ELR (cell line): ENCODE measurements around the gene MPPED2.

Experiments
- DNase-seq: peaks from one replicate; pipeline ENCODE4 v3.0.0-alpha.2; 2015; ENCODE audit warnings: low read depth

Gene MPPED2

GRCh38 chr11:30485222-30485621 lies 100.9 kb downstream of the MPPED2 start:
- DNase-seq = no peak

DNA sequence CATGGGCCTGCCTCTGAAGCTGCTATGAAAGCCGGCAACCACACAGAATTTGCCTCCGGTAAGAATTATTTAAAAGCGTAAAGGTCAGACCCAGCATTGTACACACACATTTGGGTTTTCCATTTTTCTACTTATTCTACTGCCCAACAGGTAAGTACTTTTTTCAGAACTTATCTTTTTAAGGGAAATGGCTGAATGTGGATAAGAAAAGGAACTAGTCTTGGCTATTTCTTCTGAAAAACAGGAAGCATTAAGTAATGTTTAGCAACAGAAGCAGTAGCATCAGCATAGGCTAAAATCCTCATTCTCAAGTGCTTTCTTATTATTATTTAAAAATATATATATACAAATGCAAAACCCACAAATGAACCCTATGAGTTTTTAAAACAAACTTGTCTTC lies 103.1 kb downstream of the MPPED2 start:
- DNase-seq = no peak

GRCh38 chr11:30481796-30482195 lies 104.4 kb downstream of the MPPED2 start:
- DNase-seq = no peak

DNA sequence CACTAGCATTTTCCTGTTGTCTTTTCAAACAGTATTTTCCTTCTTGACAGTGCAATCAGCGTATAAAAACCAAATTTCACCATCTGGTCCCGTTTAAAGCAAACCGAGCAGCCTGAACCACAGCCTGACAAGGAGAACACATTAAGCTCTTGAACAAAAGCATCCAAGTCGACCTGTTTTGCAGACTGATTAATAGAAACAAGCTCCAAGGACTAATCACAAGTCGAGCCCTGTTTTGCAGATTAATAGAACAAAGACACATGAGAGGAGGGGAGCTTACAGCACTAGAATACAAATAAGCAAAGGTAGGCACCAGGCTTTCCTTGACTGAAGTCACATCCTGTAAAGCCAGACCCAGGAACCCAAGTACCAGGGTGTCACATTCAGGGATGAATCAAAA lies 104.8 kb downstream of the MPPED2 start:
- DNase-seq = no peak

GRCh38 chr11:30479899-30480298 lies 106.3 kb downstream of the MPPED2 start:
- no peak for DNase-seq

DNA sequence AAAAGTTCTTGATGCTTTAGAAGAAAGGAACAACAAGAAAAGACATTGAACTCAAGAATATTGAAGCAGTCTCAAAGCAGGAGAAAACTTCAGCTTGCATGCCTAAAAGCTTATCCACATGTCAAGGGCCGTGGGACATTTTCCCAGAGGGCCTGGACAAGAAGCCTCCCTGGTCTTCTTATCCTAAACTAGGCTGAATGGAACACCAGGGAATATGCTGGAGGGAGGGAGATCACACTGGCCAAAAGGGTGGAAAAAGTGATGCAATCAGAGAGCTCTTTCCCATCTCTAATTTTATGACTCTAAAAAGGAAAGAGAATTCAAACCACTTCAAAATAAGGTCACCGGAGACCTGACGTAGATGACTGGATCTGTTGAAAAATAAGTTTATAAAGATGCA lies 107.2 kb downstream of the MPPED2 start:
- DNase-seq = no peak

DNA sequence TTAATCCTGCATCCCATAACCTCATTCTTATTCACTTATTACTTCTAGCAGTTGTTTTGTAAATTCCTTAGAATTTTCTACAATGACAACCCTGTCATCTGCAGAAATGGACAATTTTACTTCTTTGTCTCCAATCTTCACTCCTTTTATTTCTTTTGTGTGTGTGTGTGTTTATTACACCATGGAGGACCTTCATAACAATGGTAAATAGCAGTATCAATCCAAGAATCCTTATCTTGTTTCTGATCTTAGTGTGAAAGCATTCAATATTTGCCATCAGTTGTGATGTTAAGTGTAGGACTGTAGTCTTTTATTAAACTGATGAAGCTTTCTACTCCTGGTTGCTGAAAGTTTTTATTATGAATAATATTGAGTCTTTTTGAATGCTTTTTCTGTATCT lies 109.1 kb downstream of the MPPED2 start:
- DNase-seq = no peak

DNA sequence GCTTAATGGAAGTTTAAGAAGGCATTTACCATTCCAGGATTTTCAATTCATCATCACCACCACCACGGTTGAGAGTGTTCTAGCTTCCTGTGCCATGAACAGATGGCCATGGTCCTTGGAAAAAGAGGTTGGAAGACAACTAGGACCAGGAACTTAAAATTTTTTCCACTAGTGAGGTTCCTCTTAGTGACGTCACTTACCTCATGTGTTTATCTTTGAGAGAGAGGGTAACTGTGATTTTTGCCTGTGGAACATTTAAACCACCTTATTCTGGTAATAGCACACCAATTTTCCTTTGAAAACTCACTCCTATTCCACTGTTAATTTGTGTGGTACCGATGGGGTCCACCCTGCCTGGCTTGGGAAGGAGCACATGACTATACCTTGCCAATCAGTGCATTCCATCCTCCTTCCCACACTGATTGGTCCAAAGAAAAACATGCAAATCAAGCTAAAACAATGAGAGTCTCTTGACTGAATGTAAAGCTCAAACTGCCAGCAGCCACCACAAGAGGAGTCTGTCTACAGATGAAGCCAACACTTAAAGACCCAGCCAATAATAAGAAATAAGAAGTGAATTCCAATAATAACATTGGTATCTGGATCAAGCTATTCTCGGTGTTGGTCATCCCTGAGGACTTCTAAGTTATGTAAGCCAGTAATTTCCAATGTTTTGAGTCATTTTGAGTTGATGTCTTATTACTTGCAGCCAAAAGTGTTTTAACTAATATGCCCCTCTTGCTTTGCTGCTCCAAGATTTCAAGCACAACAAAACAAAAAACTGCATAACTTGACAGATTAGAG lies 111.8 kb downstream of the MPPED2 start:
- no peak for DNase-seq

- DNase-seq = no peak
Observed at GRCh38 chr11:30471244-30471643, 114.9 kb downstream of the MPPED2 start.

GRCh38 chr11:30468881-30469280 lies 117.3 kb downstream of the MPPED2 start:
- no peak for DNase-seq

DNA sequence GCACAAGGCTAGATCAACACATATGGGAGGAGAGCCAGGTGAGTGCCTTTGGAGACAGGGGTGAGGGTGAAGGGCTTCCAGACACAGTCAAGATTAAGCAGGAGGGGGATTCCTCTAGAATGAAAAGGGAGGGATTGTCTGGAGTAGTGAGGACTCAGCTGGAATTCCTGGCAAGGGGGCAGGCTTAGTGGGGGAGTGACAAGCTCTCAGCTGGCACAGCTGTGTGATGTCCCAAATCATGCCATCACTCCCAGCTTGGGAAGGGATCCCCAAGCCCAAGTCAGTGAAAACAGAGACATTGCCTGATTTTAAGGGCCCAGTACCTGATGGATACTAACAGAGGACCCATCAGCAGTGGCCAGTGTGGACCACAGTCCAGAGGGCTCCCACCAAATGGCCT lies 119.0 kb downstream of the MPPED2 start:
- no peak for DNase-seq

GRCh38 chr11:30465623-30466022 lies 120.5 kb downstream of the MPPED2 start:
- DNase-seq = no peak

- DNase-seq = no peak
Observed at GRCh38 chr11:30465192-30465591, 121.0 kb downstream of the MPPED2 start.

- no peak for DNase-seq
Observed at GRCh38 chr11:30463266-30463665, 122.9 kb downstream of the MPPED2 start.

DNA sequence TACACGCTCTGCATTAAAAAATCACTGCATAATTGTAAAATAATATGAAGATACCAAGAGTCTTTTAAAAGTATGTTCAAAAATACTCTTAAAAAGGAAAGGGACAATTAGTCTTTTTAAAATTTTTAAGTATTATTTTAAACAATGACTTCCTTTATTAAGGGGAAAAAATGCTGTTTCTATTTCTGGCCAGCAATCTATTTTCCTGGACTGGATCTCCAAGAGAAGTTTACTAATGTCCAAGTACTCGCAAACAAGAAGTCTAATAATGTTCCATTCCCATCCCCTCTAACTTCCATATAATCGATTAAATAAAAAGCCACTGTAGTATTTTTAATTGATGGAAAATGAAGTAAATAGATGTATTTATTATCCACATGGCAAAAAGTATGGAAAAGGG lies 123.7 kb downstream of the MPPED2 start:
- DNase-seq = no peak

- DNase-seq = no peak
Observed at GRCh38 chr11:30459821-30460220, 126.3 kb downstream of the MPPED2 start.

- no peak for DNase-seq
Observed at GRCh38 chr11:30459306-30459705, 126.8 kb downstream of the MPPED2 start.

- no peak for DNase-seq
Observed at GRCh38 chr11:30458541-30458940, 127.6 kb downstream of the MPPED2 start.

DNA sequence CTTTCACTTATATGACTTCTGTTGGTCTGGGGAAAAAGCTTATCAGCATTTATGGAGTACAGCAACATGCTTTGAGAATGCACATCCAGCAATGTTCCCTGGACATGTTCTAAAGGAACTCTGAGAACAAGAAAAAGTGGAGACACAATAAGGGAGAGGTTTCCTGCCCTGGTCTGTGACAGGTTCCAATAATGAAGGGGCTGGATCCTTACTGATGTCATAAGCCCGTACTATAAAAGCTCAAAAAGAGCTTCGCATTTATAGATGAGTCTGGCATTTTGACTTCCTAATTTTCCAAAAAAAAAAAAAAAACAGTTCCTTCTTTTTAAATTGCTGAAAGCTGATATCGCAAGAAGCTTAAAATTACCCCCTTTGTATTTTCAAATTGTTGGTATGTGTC lies 129.1 kb downstream of the MPPED2 start:
- no peak for DNase-seq

- no peak for DNase-seq
Observed at GRCh38 chr11:30455025-30455424, 131.1 kb downstream of the MPPED2 start.

DNA sequence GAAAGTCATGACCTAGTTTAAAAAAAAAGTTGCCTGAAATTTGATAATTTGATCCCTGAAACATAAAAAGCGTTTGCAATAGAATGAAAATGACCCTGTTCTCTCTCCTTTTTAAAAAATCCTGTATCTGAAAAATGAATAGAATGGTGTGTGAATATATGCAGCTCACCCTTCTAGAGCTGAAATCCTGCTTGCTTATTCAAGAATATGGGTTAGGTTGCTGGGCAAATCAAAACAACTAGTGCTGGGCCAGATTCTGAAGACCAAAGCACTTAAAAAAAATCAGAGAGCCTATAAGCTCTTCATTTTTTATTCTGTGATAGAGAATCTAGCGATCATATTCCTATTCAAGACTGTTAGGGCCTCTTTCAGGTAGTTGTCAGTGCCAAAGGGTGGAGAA lies 131.6 kb downstream of the MPPED2 start:
- DNase-seq = no peak

DNA sequence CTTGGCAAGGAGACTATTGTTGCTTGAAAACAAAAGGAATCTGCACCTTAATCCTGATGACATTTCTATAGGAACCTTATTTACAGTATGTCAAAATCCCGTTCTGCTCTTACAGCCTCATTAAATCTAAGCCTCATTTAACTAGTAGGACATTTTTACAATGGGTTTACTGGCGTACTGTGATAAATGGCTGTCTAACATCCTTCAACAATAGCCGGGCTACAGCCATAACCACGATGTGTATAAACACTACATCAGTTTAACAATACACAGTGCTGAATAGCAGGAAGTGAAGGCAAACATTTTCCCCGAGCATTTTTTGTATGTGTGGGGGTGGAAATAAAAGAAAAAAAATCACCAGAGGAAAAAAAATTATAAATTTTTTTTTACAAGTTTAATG lies 132.0 kb downstream of the MPPED2 start:
- no peak for DNase-seq

DNA sequence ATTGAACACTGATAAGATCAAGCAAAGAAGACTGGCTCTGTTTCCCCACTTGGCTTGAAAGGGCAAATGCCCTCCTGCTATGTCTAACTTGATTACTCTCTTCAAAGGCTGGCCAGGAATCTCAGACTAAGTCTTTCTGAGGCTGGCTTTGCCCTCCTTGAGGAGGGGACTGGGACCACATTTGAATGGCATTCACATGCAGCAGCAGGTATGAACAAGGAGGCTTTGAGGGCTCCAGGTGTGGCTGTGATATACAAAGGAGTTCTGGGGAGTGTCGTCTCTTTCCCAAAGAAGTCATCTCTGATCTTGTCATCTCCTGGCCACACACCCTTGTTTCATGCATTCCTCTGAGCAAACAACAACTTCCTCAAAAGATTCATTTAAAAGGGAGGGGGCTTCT lies 132.4 kb downstream of the MPPED2 start:
- DNase-seq = no peak

GRCh38 chr11:30452842-30453241 lies 133.3 kb downstream of the MPPED2 start:
- no peak for DNase-seq
